HepG2 (cell line): ENCODE measurements around the gene TBL3. TPM values are rescaled to one million over a fixed set of nuclear protein-coding genes. Genes with fewer than 3 reads are reported as not detected.

ENCODE experiments used
- DMTF1 ChIP-seq: sonication (generic); formaldehyde crosslinking; IDR thresholded peaks from 2 replicates; pipeline ENCODE4 v1.4.0; 2020; ENCODE audit warnings: mild to moderate bottlenecking, missing genetic modification reagents
- EHMT2 ChIP-seq: fragments of 200-600 bp; sonication (generic); IDR thresholded peaks from 2 replicates; pipeline ENCODE4 v1.7.0; 2017; ENCODE audit warnings: antibody characterized with exemption, low read depth, low read length, borderline replicate concordance
- FOXA1 ChIP-seq, 2 experiments: fragments of 450-650 bp in 1 of 2; sonication (generic) in 1 of 2; formaldehyde crosslinking in 1 of 2; IDR thresholded peaks; 2 replicates each; pipeline versions ENCODE4 v1.4.0 to v1.6.1; 2016 to 2020; ENCODE audit warnings: missing genetic modification reagents in 1 of 2
- HDAC2 ChIP-seq: sonication (generic); formaldehyde crosslinking; IDR thresholded peaks from 2 replicates; pipeline ENCODE4 v1.4.0; 2020; ENCODE audit warnings: missing genetic modification reagents
- KAT2B ChIP-seq: fragments of 150-350 bp; IDR thresholded peaks from 2 replicates; pipeline ENCODE4 v1.6.1; 2014; ENCODE audit warnings: low read depth, low read length, borderline replicate concordance
- KDM4B ChIP-seq: sonication (generic); formaldehyde crosslinking; IDR thresholded peaks from 2 replicates; pipeline ENCODE4 v1.4.0; 2020; ENCODE audit warnings: missing genetic modification reagents
- MXI1 ChIP-seq: IDR thresholded peaks from 3 replicates; pipeline ENCODE4 v1.6.1; 2012; ENCODE audit warnings: low read depth, low read length, inconsistent platforms, borderline replicate concordance
- THAP9 ChIP-seq: sonication (generic); formaldehyde crosslinking; IDR thresholded peaks from 2 replicates; pipeline ENCODE4; 2020; ENCODE audit warnings: missing genetic modification reagents, mild to moderate bottlenecking, borderline replicate concordance
- ZNF180 ChIP-seq: sonication (generic); formaldehyde crosslinking; IDR thresholded peaks from 2 replicates; pipeline ENCODE4 v1.4.0; 2020; ENCODE audit warnings: low read depth, missing genetic modification reagents, borderline replicate concordance
- ZNF629 ChIP-seq: sonication (generic); formaldehyde crosslinking; conservative IDR thresholded peaks from 2 replicates; pipeline ENCODE4 v1.5.0; 2020; ENCODE audit warnings: missing genetic modification reagents
- polyA plus RNA-seq, 8 experiments: library from polyadenylated mRNA; depleted of rRNA in 3 of 8; stranded (reverse) in 7 of 8; unstranded in 1 of 8; fragments of >200 nt; fragmentation: Illumina TruSeq in 4 of 8; extraction: Trizol in 4 of 8; gene quantifications; 2 replicates each; pipeline versions ENCODE4 v1.2.1 to v1.2.3, GENCODE V29; 2011 to 2016; ENCODE audit warnings: low read depth in 4 of 8, missing spikeins in 1 of 8, mixed read lengths in 1 of 8; ENCODE audit not compliant: insufficient read depth in 1 of 8
- total RNA-seq, 5 experiments: library from RNA; depleted of rRNA; stranded (reverse); fragments of >200 nt; fragmentation: Illumina TruSeq; extraction: Trizol; gene quantifications; 2 replicates each; pipeline ENCODE4 v1.2.3, GENCODE V29; 2016; ENCODE audit warnings: low read depth in 1 of 5
- TF ChIP-seq, protein P1 (sequence below): sonication (generic); formaldehyde crosslinking; IDR thresholded peaks from 2 replicates; pipeline ENCODE4 v1.5.0; 2020; ENCODE audit warnings: missing genetic modification reagents, mild to moderate bottlenecking, borderline replicate concordance
- TF ChIP-seq, protein P2 (sequence below): sonication (generic); formaldehyde crosslinking; IDR thresholded peaks from 2 replicates; pipeline ENCODE4 v1.5.1; 2020; ENCODE audit warnings: mild to moderate bottlenecking, missing genetic modification reagents, borderline replicate concordance
- TF ChIP-seq, protein P3 (sequence below): sonication (generic); formaldehyde crosslinking; IDR thresholded peaks from 2 replicates; pipeline ENCODE4 v1.8.1; 2023; ENCODE audit warnings: mild to moderate bottlenecking, moderate library complexity, missing genetic modification reagents
- TF ChIP-seq, protein P4 (sequence below): sonication (generic); formaldehyde crosslinking; IDR thresholded peaks from 2 replicates; pipeline ENCODE4 v1.5.0; 2020; ENCODE audit warnings: mild to moderate bottlenecking, low read depth, missing genetic modification reagents, borderline replicate concordance

The TBL3 gene
- total and polyA plus RNA-seq, 2 of the 13 experiments (the other 11 are each of a cell fraction or from before 2014, with no cell fraction given), result 16.8 to 38.0 TPM

GRCh38 chr16:1960665-1961630 lies 10.9 kb upstream of the TBL3 start (continued):
- TF ChIP-seq, protein P1, sequence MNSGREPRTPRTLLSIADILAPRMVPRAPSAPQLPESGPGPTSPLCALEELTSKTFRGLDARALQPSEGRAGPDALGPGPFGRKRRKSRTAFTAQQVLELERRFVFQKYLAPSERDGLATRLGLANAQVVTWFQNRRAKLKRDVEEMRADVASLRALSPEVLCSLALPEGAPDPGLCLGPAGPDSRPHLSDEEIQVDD (CRISPR knock-in tag), result no peak
- TF ChIP-seq, protein P2, sequence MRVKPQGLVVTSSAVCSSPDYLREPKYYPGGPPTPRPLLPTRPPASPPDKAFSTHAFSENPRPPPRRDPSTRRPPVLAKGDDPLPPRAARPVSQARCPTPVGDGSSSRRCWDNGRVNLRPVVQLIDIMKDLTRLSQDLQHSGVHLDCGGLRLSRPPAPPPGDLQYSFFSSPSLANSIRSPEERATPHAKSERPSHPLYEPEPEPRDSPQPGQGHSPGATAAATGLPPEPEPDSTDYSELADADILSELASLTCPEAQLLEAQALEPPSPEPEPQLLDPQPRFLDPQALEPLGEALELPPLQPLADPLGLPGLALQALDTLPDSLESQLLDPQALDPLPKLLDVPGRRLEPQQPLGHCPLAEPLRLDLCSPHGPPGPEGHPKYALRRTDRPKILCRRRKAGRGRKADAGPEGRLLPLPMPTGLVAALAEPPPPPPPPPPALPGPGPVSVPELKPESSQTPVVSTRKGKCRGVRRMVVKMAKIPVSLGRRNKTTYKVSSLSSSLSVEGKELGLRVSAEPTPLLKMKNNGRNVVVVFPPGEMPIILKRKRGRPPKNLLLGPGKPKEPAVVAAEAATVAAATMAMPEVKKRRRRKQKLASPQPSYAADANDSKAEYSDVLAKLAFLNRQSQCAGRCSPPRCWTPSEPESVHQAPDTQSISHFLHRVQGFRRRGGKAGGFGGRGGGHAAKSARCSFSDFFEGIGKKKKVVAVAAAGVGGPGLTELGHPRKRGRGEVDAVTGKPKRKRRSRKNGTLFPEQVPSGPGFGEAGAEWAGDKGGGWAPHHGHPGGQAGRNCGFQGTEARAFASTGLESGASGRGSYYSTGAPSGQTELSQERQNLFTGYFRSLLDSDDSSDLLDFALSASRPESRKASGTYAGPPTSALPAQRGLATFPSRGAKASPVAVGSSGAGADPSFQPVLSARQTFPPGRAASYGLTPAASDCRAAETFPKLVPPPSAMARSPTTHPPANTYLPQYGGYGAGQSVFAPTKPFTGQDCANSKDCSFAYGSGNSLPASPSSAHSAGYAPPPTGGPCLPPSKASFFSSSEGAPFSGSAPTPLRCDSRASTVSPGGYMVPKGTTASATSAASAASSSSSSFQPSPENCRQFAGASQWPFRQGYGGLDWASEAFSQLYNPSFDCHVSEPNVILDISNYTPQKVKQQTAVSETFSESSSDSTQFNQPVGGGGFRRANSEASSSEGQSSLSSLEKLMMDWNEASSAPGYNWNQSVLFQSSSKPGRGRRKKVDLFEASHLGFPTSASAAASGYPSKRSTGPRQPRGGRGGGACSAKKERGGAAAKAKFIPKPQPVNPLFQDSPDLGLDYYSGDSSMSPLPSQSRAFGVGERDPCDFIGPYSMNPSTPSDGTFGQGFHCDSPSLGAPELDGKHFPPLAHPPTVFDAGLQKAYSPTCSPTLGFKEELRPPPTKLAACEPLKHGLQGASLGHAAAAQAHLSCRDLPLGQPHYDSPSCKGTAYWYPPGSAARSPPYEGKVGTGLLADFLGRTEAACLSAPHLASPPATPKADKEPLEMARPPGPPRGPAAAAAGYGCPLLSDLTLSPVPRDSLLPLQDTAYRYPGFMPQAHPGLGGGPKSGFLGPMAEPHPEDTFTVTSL (CRISPR knock-in tag), result no peak
- TF ChIP-seq ZNF180 (CRISPR knock-in tag), result no peak
- TF ChIP-seq HDAC2 (CRISPR knock-in tag), result no peak
- no peak for TF ChIP-seq FOXA1 (IDR thresholded peaks at IDR 0.05)
- TF ChIP-seq FOXA1 (CRISPR knock-in tag; IDR thresholded peaks at IDR 0.05), result no peak
- TF ChIP-seq ZNF629 (CRISPR knock-in tag), result no peak
- TF ChIP-seq, protein P3, sequence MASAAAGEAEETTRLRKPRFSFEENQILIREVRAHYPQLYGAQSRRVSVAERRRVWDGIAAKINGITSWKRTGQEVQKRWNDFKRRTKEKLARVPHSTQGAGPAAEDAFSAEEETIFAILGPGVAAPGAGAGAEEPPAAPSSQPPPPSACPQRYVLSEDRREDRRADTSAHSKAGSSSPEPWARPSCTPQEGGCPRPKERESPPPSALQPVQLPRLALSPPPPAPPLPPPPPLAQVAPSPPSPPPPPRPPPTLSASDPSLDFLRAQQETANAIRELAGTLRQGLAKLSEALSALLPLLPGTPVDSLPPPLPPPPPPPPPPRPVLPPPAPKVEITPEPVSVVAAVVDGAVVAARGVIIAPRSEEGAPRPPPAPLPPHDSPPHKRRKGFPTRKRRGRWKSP (CRISPR knock-in tag), result no peak
- TF ChIP-seq DMTF1, result no peak
- no peak; the same call in 1 of the 2 replicates for TF ChIP-seq KDM4B (CRISPR knock-in tag)
- TF ChIP-seq KAT2B, result no peak
- TF ChIP-seq, protein P4, sequence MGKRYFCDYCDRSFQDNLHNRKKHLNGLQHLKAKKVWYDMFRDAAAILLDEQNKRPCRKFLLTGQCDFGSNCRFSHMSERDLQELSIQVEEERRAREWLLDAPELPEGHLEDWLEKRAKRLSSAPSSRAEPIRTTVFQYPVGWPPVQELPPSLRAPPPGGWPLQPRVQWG (CRISPR knock-in tag), result no peak
- no peak for TF ChIP-seq EHMT2
- no peak for TF ChIP-seq MXI1
- no peak for TF ChIP-seq THAP9 (CRISPR knock-in tag)
